ENCODE data around the gene DENND2C.

- no peak for TF ChIP-seq POLR2A (IDR thresholded peaks at IDR 0.05; ENCODE audit: low read length)
- TF ChIP-seq MYC (IDR thresholded peaks at IDR 0.05; ENCODE audit: borderline replicate concordance, low read length): no peak
- TF ChIP-seq CTCF (IDR thresholded peaks at IDR 0.05): no peak
- no peak for TF ChIP-seq E2F6 (IDR thresholded peaks at IDR 0.05; ENCODE audit: borderline replicate concordance, low read depth)
- no peak for TF ChIP-seq CEBPB (IDR thresholded peaks at IDR 0.05)
- TF ChIP-seq GATA3 (IDR thresholded peaks at IDR 0.05; ENCODE audit: borderline replicate concordance): no peak
- TF ChIP-seq EP300 (IDR thresholded peaks at IDR 0.05): no peak
- no peak for TF ChIP-seq RFX5 (IDR thresholded peaks at IDR 0.05)
- TF ChIP-seq SMC3 (IDR thresholded peaks at IDR 0.05): no peak
- TF ChIP-seq RAD21 (conservative IDR thresholded peaks at IDR 0.05 in 1 of 2, IDR thresholded peaks at IDR 0.05 in 1 of 2): no peak
- TF ChIP-seq RARB (CRISPR knock-in tag; IDR thresholded peaks at IDR 0.05): no peak
- no peak for TF ChIP-seq CBX2 (IDR thresholded peaks at IDR 0.05; ENCODE audit: borderline replicate concordance, low read depth)
- no peak for TF ChIP-seq RNF2 (IDR thresholded peaks at IDR 0.05; ENCODE audit: borderline replicate concordance, low read depth)
These were observed 110.5 kb downstream of the DENND2C start for GRCh38 chr1:114559356-114559755.
